PC-3 (cell line): Measurements from ENCODE around the gene SENP1. TPM values are rescaled to one million over a fixed set of nuclear protein-coding genes. Genes with fewer than 3 reads are reported as not detected.

Experiments
- ATAC-seq: fragments of 200-7000 bp; cut with Tn5 transposase; 2 replicates; pipeline ENCODE4 v1.9.1; 2020; ENCODE audit warnings: mild to moderate bottlenecking, moderate library complexity
- BruUV-seq: library from RNA; stranded (reverse); fragments of 400-500 nt; replicated peaks from 2 replicates; lab custom pipeline; 2021; lab: Mats Ljungman, UMichigan
- CTCF ChIA-PET: fragments of 300-600 bp; sonication (Branson Sonifier 250); formaldehyde crosslinking; loops from one replicate; lab custom pipeline; 2022; ENCODE audit warnings: antibody characterized with exemption; lab: Charles Lee
- POLR2A ChIA-PET: fragments of 300-600 bp; sonication (Branson Sonifier 250); formaldehyde crosslinking; loops from one replicate; lab custom pipeline; 2022; ENCODE audit warnings: antibody characterized with exemption; ENCODE audit not compliant: unreplicated experiment; lab: Charles Lee
- DNase-seq: peaks from one replicate; pipeline ENCODE4 v3.0.0-alpha.2; 2015
- H2AFZ ChIP-seq: fragments of 300-600 bp; sonication (generic); 2 replicates; pipeline ENCODE4 v1.6.0; 2016; ENCODE audit warnings: antibody characterized with exemption, low read length
- H3F3A ChIP-seq: fragments of 300-600 bp; sonication (generic); one replicate; pipeline ENCODE4 v1.6.0; 2017; ENCODE audit warnings: antibody characterized with exemption, low read length, control low read depth, mild to moderate bottlenecking; ENCODE audit not compliant: unreplicated experiment
- H3K27ac ChIP-seq: fragments of 300-600 bp; sonication (generic); 2 replicates; pipeline ENCODE4 v1.5.1; 2016; ENCODE audit warnings: mild to moderate bottlenecking, low read length
- H3K27me3 ChIP-seq: fragments of 300-600 bp; sonication (generic); 2 replicates; pipeline ENCODE4 v1.6.1; 2016; ENCODE audit warnings: low read length, mixed read lengths
- H3K36me3 ChIP-seq: fragments of 300-600 bp; sonication (generic); 2 replicates; pipeline ENCODE4 v1.6.1; 2016; ENCODE audit warnings: low read depth, mixed run types, low read length, mixed read lengths
- H3K4me1 ChIP-seq: fragments of 300-600 bp; sonication (generic); 2 replicates; pipeline ENCODE4 v1.5.1; 2016; ENCODE audit warnings: low read length; ENCODE audit not compliant: insufficient read depth
- H3K4me2 ChIP-seq: fragments of 300-600 bp; sonication (generic); 2 replicates; pipeline ENCODE4 v1.6.0; 2016; ENCODE audit warnings: low read length
- H3K4me3 ChIP-seq: fragments of 300-600 bp; sonication (generic); 2 replicates; pipeline ENCODE4 v1.5.1; 2016; ENCODE audit warnings: mild to moderate bottlenecking, low read length, mixed read lengths
- H3K79me2 ChIP-seq: fragments of 300-600 bp; sonication (generic); 2 replicates; pipeline ENCODE4 v1.6.1; 2017; ENCODE audit warnings: low read length, mixed read lengths
- H3K9ac ChIP-seq: fragments of 300-600 bp; sonication (generic); 2 replicates; pipeline ENCODE4 v1.6.0; 2016; ENCODE audit warnings: mild to moderate bottlenecking, low read length
- H3K9me2 ChIP-seq: fragments of 300-600 bp; sonication (generic); replicated peaks from 2 replicates; pipeline ENCODE4 v1.6.1; 2016; ENCODE audit warnings: mixed run types, low read length, mixed read lengths
- H3K9me3 ChIP-seq: fragments of 300-600 bp; sonication (generic); 2 replicates; pipeline ENCODE4 v1.6.1; 2016; ENCODE audit warnings: low read length, mixed read lengths
- H4K20me1 ChIP-seq: fragments of 300-600 bp; sonication (generic); 2 replicates; pipeline ENCODE4 v1.6.1; 2016; ENCODE audit warnings: low read length, mixed read lengths
- CTCF ChIP-seq: fragments of 300-600 bp; sonication (generic); conservative IDR thresholded peaks from 2 replicates; pipeline ENCODE4 v1.5.1; 2017; ENCODE audit warnings: antibody characterized with exemption, low read depth, mild to moderate bottlenecking, low read length
- EZH2 ChIP-seq: fragments of 300-600 bp; sonication (generic); IDR thresholded peaks from one replicate; pipeline ENCODE4 v1.6.1; 2017; ENCODE audit warnings: antibody characterized with exemption, mild to moderate bottlenecking, low read length; ENCODE audit not compliant: unreplicated experiment
- EZH2phosphoT487 ChIP-seq: fragments of 300-600 bp; sonication (generic); IDR thresholded peaks from 2 replicates; pipeline ENCODE4 v1.6.1; 2018; ENCODE audit warnings: mild to moderate bottlenecking, antibody characterized with exemption, low read length, borderline replicate concordance
- intact Hi-C: fragments of 100-400 bp; cut with micrococcal nuclease; formaldehyde crosslinking; loops from 2 replicates; pipeline ENCODE4 v1.9.0; 2023
- total RNA-seq: library from RNA; depleted of rRNA; stranded (reverse); fragments of >200 nt; gene quantifications from 2 replicates; pipeline ENCODE4 v1.2.3, GENCODE V29; 2014

SENP1 gene
- total RNA-seq, 1 experiment from 2014 or later: 20.9 TPM

DNA sequence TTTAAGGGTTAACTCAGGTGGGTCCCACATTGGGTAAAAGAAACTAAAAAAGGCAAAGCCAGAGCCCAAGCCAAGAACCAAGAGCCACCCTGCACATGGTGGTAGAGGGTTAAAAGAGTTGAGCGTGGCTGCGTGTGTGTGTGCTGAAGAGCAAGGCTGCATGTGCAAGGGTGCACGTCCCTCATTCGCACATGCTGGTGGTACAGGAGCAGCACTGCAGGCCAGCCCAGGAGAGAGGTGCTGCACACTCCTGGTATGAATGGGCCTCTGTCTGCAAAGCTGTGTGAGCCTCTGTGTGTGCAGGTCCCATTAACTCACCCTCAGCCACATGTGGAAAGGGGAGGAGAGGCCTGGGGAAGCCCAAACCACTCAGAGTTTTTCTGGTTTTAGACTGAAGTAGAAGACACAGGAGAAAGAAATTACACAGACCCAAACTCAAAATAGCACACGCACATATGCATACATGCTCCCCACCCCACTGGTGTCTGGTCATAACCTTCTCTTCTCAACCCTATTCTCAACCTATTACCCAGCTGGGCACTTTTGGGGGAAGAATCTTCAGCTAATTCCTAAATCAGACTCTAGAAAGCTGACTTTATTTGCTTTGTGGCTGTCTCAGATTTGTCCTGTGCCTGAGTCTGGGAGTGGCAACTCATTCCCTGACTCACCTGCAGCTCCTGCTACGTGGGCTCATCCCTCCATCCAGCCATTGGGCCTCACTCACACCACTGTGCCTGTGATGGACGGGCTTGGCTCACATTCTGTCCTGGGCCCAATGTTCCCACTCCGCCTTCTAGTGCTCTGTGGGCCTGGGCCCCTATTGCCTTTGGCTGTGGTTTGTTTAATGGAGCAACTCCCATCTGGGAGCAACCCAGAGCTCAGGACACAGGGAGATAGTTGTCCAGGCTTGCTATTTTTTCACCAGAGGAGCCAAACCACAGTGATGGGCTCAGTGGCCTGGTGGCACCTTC, 70.8 kb downstream of the SENP1 start:
- no peaks in the 10 kb centered on the region for H3K9me3 ChIP-seq
- H4K20me1 ChIP-seq: no peaks in the 10 kb centered on the region
- no peaks in the 10 kb centered on the region for H3K79me2 ChIP-seq
- peak; percentile 53 for ATAC-seq
- no peaks in the 10 kb centered on the region for H3K9me2 ChIP-seq
- H3K27me3 ChIP-seq: no peaks in the 10 kb centered on the region
- intact Hi-C loops: no loop called here
- no peak overlapping the region for H3K4me3 ChIP-seq
- no peak overlapping the region for H3K4me2 ChIP-seq
- peaks cover 8% of the 10 kb centered on the region; the same call in 1 of the 2 replicates for H3K4me1 ChIP-seq
- H3K27ac ChIP-seq: no peak overlapping the region
- H3K36me3 ChIP-seq: no peaks in the 10 kb centered on the region
- no peak overlapping the region for H2AFZ ChIP-seq
- DNase-seq: peak; percentile 33
- H3K9ac ChIP-seq: no peak overlapping the region
- ChIA-PET POLR2A (no interaction called here), CTCF (no interaction called here)
- no TSS peak for BruUV-seq
- TF ChIP-seq EZH2phosphoT487: no peak
- no peak for TF ChIP-seq EZH2
- no peak for TF ChIP-seq CTCF
- no peaks in the 10 kb centered on the region for H3F3A ChIP-seq

DNA sequence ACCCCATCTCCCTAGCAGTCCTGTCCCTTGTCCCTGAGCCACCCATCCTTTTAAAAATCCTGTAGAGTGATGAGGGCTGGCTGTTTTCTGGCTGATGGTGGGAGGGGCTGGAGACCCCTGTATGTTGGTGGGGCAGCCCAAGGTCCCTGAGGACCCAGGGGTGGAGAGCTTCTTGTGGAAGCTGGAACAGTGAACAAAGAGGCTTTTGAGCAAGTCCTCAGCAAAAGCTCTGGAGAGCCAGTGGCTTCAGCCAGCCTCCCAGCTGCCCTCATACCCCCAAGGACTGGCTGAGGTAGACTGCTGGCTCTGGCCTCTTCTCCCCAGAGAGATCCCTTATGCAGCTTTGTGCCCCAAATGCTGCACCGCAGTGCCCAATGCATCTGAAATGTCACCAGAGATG, 72.4 kb downstream of the SENP1 start:
- no peak overlapping the region for H3K4me2 ChIP-seq
- H3K4me1 ChIP-seq: peaks cover 8% of the 10 kb centered on the region; the same call in 1 of the 2 replicates
- intact Hi-C loops: no loop called here
- ChIA-PET POLR2A (no interaction called here), CTCF (no interaction called here)
- no peak overlapping the region for H2AFZ ChIP-seq
- BruUV-seq: no TSS peak
- no peak overlapping the region for H3K4me3 ChIP-seq
- no peaks in the 10 kb centered on the region for H3K36me3 ChIP-seq
- no peaks in the 10 kb centered on the region for H4K20me1 ChIP-seq
- H3F3A ChIP-seq: no peaks in the 10 kb centered on the region
- H3K9ac ChIP-seq: no peak overlapping the region
- H3K27ac ChIP-seq: no peak overlapping the region
- no peaks in the 10 kb centered on the region for H3K79me2 ChIP-seq
- H3K27me3 ChIP-seq: no peaks in the 10 kb centered on the region
- H3K9me2 ChIP-seq: no peaks in the 10 kb centered on the region
- no peak for ATAC-seq
- no peak for DNase-seq
- H3K9me3 ChIP-seq: no peaks in the 10 kb centered on the region
- TF ChIP-seq EZH2phosphoT487 (no peak), CTCF (no peak), EZH2 (no peak)

GRCh38 chr12:48032597-48032996, 73.3 kb downstream of the SENP1 start:
- Histone ChIP-seq H3F3A (no peaks in the 10 kb centered on the region), H3K9me2 (no peaks in the 10 kb centered on the region), H3K79me2 (no peaks in the 10 kb centered on the region), H3K9ac (no peak overlapping the region), H4K20me1 (no peaks in the 10 kb centered on the region), H3K9me3 (no peaks in the 10 kb centered on the region), H3K27me3 (no peaks in the 10 kb centered on the region), H3K4me1 (peaks cover 8% of the 10 kb centered on the region; the same call in 1 of the 2 replicates), H3K4me3 (no peak overlapping the region), H3K4me2 (no peak overlapping the region), H3K27ac (no peak overlapping the region), H2AFZ (no peak overlapping the region), H3K36me3 (no peaks in the 10 kb centered on the region)
- intact Hi-C loops: no loop called here
- no TSS peak for BruUV-seq
- CTCF ChIA-PET: no interaction called here
- DNase-seq (no peak), ATAC-seq (no peak)
- POLR2A ChIA-PET: no interaction called here
- TF ChIP-seq EZH2phosphoT487: no peak
- no peak for TF ChIP-seq CTCF
- no peak for TF ChIP-seq EZH2
